Testis (tissue), 2 donors: ENCODE data around the gene HBA2.

Source experiments
- CTCF ChIP-seq, 3 experiments: fragments of 450-650 bp in 2 of 3; fragments of 200-600 bp in 1 of 3; sonication (generic) in 1 of 3; IDR thresholded peaks; one replicate each; pipeline ENCODE4 v1.5.1; 2016 to 2019; ENCODE audit warnings: antibody characterized with exemption in 3 of 3, mild to moderate bottlenecking in 2 of 3, moderate library complexity in 1 of 3
- POLR2A ChIP-seq: fragments of 450-650 bp; IDR thresholded peaks from one replicate; pipeline ENCODE4 v1.6.1; 2017; ENCODE audit warnings: antibody characterized with exemption, mild to moderate bottlenecking, moderate library complexity

- no peak for TF ChIP-seq CTCF (IDR thresholded peaks at IDR 0.05)
- no peak for TF ChIP-seq POLR2A
These were observed 17.7 kb upstream of the HBA2 start for GRCh38 chr16:155031-155398.
